Mesendoderm (in vitro differentiated cells): ENCODE results near the gene PIAS4.

ENCODE experiments used
- DNase-seq: peaks from one replicate; pipeline ENCODE4 v3.0.0; 2013
- H2AK5ac ChIP-seq: 2 replicates; pipeline ENCODE4 v1.6.1; 2013; ENCODE audit warnings: low read length, inconsistent platforms
- H2BK120ac ChIP-seq: 2 replicates; pipeline ENCODE4 v1.6.1; 2013; ENCODE audit warnings: low read depth, mild to moderate bottlenecking, low read length, moderate library complexity, mixed read lengths
- H2BK15ac ChIP-seq: replicated peaks from 2 replicates; pipeline ENCODE4 v1.6.1; 2013; ENCODE audit warnings: low read depth, mild to moderate bottlenecking, moderate library complexity
- H2BK5ac ChIP-seq: 2 replicates; pipeline ENCODE4 v1.6.1; 2013; ENCODE audit warnings: low read length, inconsistent platforms
- H3K18ac ChIP-seq: 2 replicates; pipeline ENCODE4 v1.6.1; 2013; ENCODE audit warnings: mild to moderate bottlenecking, low read length, mixed read lengths
- H3K23ac ChIP-seq: one replicate; pipeline ENCODE4 v1.6.1; 2013; ENCODE audit warnings: low read length
- H3K27ac ChIP-seq: 2 replicates; pipeline ENCODE4 v1.5.1; 2013; ENCODE audit warnings: low read depth, mild to moderate bottlenecking, inconsistent platforms, low read length, moderate library complexity
- H3K27me3 ChIP-seq: 2 replicates; pipeline ENCODE4 v1.6.1; 2013; ENCODE audit warnings: low read length, control low read depth, mild to moderate bottlenecking, inconsistent platforms; ENCODE audit not compliant: insufficient read depth, poor library complexity
- H3K36me3 ChIP-seq: 2 replicates; pipeline ENCODE4 v1.6.1; 2013; ENCODE audit warnings: low read length, inconsistent platforms; ENCODE audit not compliant: control insufficient read depth, insufficient read depth
- H3K4ac ChIP-seq: one replicate; pipeline ENCODE4 v1.6.1; 2013; ENCODE audit warnings: low read depth, mild to moderate bottlenecking, low read length, moderate library complexity
- H3K4me1 ChIP-seq: 2 replicates; pipeline ENCODE4 v1.6.1; 2013; ENCODE audit warnings: low read depth, low read length, inconsistent platforms; ENCODE audit not compliant: control insufficient read depth
- H3K4me2 ChIP-seq: 2 replicates; pipeline ENCODE4 v1.6.1; 2013; ENCODE audit warnings: low read length
- H3K4me3 ChIP-seq: 2 replicates; pipeline ENCODE4 v1.5.1; 2013; ENCODE audit warnings: mild to moderate bottlenecking, low read length
- H3K56ac ChIP-seq: one replicate; pipeline ENCODE4 v1.6.1; 2013; ENCODE audit warnings: low read length
- H3K79me1 ChIP-seq: 2 replicates; pipeline ENCODE4 v1.6.1; 2013; ENCODE audit warnings: low read length, inconsistent platforms
- H3K79me2 ChIP-seq: 2 replicates; pipeline ENCODE4 v1.6.1; 2013; ENCODE audit warnings: mild to moderate bottlenecking, low read length; ENCODE audit not compliant: control insufficient read depth, insufficient read depth
- H3K9ac ChIP-seq: 2 replicates; pipeline ENCODE4 v1.6.1; 2013; ENCODE audit warnings: low read length, inconsistent platforms
- H4K5ac ChIP-seq: one replicate; pipeline ENCODE4 v1.6.1; 2013; ENCODE audit warnings: low read length
- H4K8ac ChIP-seq: one replicate; pipeline ENCODE4 v1.6.1; 2013; ENCODE audit warnings: low read depth, mild to moderate bottlenecking, control low read depth, low read length, moderate library complexity
- WGBS: extraction: QIAGEN DNeasy Blood & Tissue Kit; methylation state at CpG from one replicate; pipeline ENCODE4 v1.1.7; 2013; ENCODE audit warnings: low lambda C conversion rate, missing lambda C conversion rate; ENCODE audit not compliant: insufficient coverage; ENCODE audit errors: extremely low coverage; 5-methylcytosine and 5-hydroxymethylcytosine counted together

The PIAS4 gene

DNA sequence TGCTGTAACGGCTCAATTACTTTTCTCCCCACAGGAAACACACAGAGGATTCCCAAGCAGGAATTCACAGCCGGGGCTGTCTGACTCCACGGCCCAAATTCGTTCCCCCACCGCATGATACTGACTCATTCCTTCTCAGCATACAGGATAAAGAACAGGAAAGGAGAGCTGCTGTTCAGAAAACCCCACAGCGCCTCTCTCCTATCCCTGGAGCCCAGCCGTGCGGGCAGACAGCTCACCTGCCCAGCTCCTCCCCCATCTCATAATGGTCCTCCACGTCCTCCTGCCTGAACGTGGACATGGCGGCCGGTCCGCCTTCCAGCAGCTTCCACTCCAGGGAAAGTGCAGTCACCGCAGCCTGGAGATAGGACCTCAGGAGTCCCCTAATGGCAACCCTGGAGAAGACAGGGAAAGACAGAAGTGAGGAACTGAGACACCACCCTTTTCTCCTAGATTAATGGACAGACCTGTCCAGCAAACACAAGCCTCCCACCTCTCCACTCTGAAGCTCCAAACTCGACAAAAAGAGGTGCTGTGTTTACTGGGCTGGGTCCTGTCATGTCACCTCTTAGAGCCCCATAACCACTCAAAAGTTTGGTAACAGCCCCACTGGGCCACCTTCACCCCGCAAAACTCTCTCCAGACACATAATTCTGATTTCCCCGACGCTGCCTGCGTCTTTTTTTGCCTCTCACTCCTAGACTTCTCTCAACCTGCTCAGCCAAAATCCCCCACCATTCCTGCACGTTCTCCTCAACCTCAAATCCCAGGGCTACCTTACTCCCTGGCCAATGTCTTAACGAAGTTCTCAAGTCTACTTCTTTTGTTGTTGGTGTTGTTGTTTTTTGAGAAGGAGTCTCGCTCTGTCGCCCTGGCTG, 37.9 kb upstream of the PIAS4 start:
- H3K23ac ChIP-seq = no peak overlapping the region
- H3K4me2 ChIP-seq = peak overlapping the region; percentile 99
- no peak overlapping the region for H2AK5ac ChIP-seq
- H2BK120ac ChIP-seq = no peak overlapping the region
- no peak overlapping the region for H2BK15ac ChIP-seq
- H3K4me1 ChIP-seq = peaks cover 4% of the 10 kb centered on the region
- H3K56ac ChIP-seq = peak overlapping the region; percentile 96
- H3K9ac ChIP-seq = peak overlapping the region; percentile 80
- peak overlapping the region; percentile 35 for H2BK5ac ChIP-seq
- no CpG with 5 or more reads among the region's 23 CpGs for WGBS
- no peak overlapping the region for H3K4ac ChIP-seq
- H3K36me3 ChIP-seq = peaks cover 5% of the 10 kb centered on the region
- peak overlapping the region; percentile 39 for H3K18ac ChIP-seq
- H4K8ac ChIP-seq = no peak overlapping the region
- H3K79me2 ChIP-seq = peaks cover 41% of the 10 kb centered on the region
- peaks cover 14% of the 10 kb centered on the region for H3K79me1 ChIP-seq
- H3K27me3 ChIP-seq = no peaks in the 10 kb centered on the region
- peak overlapping the region; percentile 75 for H3K4me3 ChIP-seq
- DNase-seq = peak; percentile 89
- peak overlapping the region; percentile 88 for H3K27ac ChIP-seq
- no peak overlapping the region for H4K5ac ChIP-seq

DNA sequence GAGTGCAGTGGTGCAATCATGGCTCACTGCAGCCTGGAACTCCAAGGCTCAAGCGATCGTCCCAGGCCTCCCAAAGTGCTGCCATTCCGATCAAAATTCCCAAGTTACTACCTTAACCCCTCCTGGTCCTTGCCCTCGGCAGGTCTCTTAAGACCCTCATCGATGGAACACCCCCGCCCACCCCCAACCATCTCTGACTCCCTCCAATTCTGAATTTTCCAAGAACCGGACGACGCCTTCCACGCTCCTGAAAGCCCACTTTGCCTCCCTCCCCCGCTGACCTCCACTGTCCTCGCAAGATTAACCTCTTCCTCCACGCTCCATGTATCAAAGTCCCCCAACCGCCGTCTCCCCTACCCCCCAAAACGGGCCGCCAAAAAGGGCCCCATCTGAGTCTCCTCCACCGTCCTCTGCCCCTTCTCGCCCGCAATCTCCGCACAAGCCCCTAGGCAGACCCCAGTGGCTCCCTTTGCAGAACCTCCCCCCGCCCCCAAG, 37.2 kb upstream of the PIAS4 start:
- Histone ChIP-seq H3K4me2 (peak overlapping the region; percentile 99), H2BK120ac (peak overlapping the region; percentile 23), H3K4me3 (peak overlapping the region; percentile 75), H3K9ac (peak overlapping the region; percentile 80), H4K8ac (no peak overlapping the region), H3K79me2 (peaks cover 41% of the 10 kb centered on the region), H3K36me3 (peaks cover 5% of the 10 kb centered on the region), H3K27ac (peak overlapping the region; percentile 67), H3K18ac (peak overlapping the region; percentile 92), H3K56ac (peak overlapping the region; percentile 96), H4K5ac (no peak overlapping the region), H3K27me3 (no peaks in the 10 kb centered on the region), H3K79me1 (peaks cover 14% of the 10 kb centered on the region), H3K4ac (peak overlapping the region; percentile 74), H2AK5ac (no peak overlapping the region), H3K4me1 (peaks cover 4% of the 10 kb centered on the region), H2BK15ac (no peak overlapping the region), H3K23ac (no peak overlapping the region), H2BK5ac (no peak overlapping the region)
- DNase-seq = no peak
- no CpG with 5 or more reads among the region's 22 CpGs for whole genome bisulfite sequencing

DNA sequence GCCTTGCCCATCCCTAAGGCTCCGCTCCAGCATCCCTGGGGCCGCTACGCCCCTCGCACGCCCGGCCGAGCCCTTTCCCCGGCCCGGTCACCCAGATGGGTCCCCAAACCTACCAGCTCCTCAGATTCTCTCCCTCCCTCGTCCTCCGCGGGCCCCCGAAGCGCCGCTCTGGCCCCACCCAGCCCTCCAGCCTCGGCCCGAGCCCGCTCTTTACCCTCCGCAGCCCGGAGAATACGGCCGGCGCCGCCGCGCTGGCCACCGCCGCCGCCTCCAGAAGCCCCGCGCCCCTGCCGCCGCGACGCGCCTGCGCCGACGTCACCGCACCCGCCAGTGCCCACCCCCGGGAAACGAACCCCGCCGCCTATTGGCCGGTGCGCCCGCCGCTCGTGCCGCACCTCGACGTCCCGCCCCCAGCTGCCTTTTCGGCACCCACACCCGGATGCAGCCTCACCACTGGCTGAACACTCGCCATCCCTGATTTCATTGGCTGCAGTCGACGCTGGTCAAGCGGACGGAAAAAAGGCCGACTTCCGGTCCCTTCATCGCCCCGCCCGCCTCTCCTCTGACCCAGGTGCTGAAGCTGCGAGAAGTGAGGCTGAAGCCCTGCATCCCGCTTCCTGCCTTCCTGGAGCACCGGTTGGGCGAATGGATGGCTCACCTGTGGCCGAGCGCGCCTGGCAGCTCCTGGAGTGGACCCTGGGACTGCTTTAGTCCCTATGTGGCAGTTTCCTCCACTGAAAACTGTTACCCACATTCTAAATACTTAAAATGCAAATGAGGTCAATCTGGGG, 36.5 kb upstream of the PIAS4 start, which contains the start of gene DAPK3:
Gene DAPK3 (minus strand): TSS at position 292 of the 791 bp plus-strand sequence. CDS start 1,364 bp downstream, outside the sequence.
- no peak within 1 kb of the TSS for H4K8ac ChIP-seq

DNA sequence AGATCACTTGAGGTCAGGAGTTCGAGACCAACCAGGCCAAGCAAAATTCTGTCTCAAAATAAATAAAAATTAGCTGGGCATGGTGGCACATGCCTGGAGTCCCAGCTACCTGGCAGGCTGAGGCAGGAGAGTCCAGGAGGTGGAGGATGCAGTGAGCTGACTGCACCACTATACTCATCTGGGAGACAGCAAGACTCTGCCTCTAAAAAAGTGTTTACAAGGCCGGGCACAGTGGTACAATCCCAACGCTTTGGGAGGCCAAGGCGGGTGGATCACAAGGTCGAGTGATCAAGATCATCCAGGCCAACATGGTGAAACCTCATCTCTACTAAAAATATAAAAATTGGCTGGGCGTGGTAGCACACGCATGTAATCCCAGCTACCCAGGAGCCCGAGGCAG, 32.4 kb upstream of the PIAS4 start:
- Histone ChIP-seq H3K79me2 (peaks cover 30% of the 10 kb centered on the region), H2BK15ac (no peak overlapping the region), H3K56ac (no peak overlapping the region), H3K27ac (no peak overlapping the region), H2BK5ac (no peak overlapping the region), H2BK120ac (no peak overlapping the region), H3K9ac (no peak overlapping the region), H3K18ac (no peak overlapping the region), H4K5ac (no peak overlapping the region), H3K23ac (no peak overlapping the region), H3K4me2 (no peak overlapping the region), H3K27me3 (no peaks in the 10 kb centered on the region), H2AK5ac (no peak overlapping the region), H3K36me3 (peaks cover 38% of the 10 kb centered on the region), H3K4ac (no peak overlapping the region), H3K79me1 (peaks cover 25% of the 10 kb centered on the region), H3K4me3 (no peak overlapping the region), H4K8ac (no peak overlapping the region), H3K4me1 (no peaks in the 10 kb centered on the region)
- no CpG with 5 or more reads among the region's 8 CpGs for WGBS
- DNase-seq = no peak

More for the DNA sequence above, 36.5 kb upstream of the PIAS4 start, which contains the start of gene DAPK3:
- peaks cover 14% of the 10 kb centered on the region for H3K79me1 ChIP-seq
- H3K23ac ChIP-seq = no peak within 1 kb of the TSS
- no peaks in the 10 kb centered on the region for H3K27me3 ChIP-seq
- peak within 1 kb of the TSS; percentile 74 for H3K4ac ChIP-seq
- peaks cover 35% of the 10 kb centered on the region for H3K79me2 ChIP-seq
- peak within 1 kb of the TSS; percentile 96 for H3K56ac ChIP-seq
- WGBS = no CpG with 5 or more reads among the region's 73 CpGs
- H2BK15ac ChIP-seq = no peak within 1 kb of the TSS
- no peak within 1 kb of the TSS for H2AK5ac ChIP-seq
- H3K4me2 ChIP-seq = peak within 1 kb of the TSS; percentile 99
- peaks cover 10% of the 10 kb centered on the region for H3K36me3 ChIP-seq
- peaks cover 4% of the 10 kb centered on the region for H3K4me1 ChIP-seq
- peak within 1 kb of the TSS; percentile 35 for H2BK5ac ChIP-seq
- no peak within 1 kb of the TSS for H4K5ac ChIP-seq
- H3K9ac ChIP-seq = peak within 1 kb of the TSS; percentile 80
- DNase-seq = peak; percentile 100
- peak within 1 kb of the TSS; percentile 92 for H3K18ac ChIP-seq
- peak within 1 kb of the TSS; percentile 88 for H3K27ac ChIP-seq
- peak within 1 kb of the TSS; percentile 23 for H2BK120ac ChIP-seq
- H3K4me3 ChIP-seq = peak within 1 kb of the TSS; percentile 75

DNA sequence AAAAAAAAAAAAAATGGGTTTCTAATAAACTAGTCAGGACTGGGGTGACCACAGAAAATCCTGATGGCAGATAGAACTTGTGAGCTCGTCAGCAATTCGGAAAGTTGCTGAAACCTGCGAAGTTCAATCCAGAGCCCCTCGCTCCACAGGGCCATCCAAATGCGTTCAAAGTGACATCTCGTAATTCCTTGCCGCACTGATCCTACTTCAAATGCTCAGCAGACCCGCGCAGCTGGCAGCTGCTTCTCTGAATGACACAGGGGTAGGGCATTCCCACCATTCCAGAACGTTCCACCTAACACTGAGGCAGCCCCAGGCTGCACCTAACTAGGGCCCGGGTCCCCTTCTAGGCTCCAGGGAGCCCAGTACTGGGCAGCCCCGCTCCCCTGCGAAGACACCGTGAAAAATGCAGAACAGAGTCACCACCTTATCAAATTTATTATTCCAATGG, 31.9 kb upstream of the PIAS4 start:
- H3K27ac ChIP-seq = no peak overlapping the region

More for the DNA sequence above, 31.9 kb upstream of the PIAS4 start:
- Histone ChIP-seq H2BK120ac (no peak overlapping the region), H2BK5ac (no peak overlapping the region), H4K8ac (no peak overlapping the region), H3K4me3 (no peak overlapping the region), H2BK15ac (no peak overlapping the region), H2AK5ac (no peak overlapping the region), H3K27me3 (no peaks in the 10 kb centered on the region), H3K18ac (no peak overlapping the region), H3K79me2 (peaks cover 30% of the 10 kb centered on the region), H3K36me3 (peaks cover 42% of the 10 kb centered on the region), H3K79me1 (peaks cover 28% of the 10 kb centered on the region), H3K4ac (no peak overlapping the region), H3K9ac (no peak overlapping the region), H3K4me2 (no peak overlapping the region), H3K23ac (no peak overlapping the region), H4K5ac (no peak overlapping the region), H3K56ac (no peak overlapping the region), H3K4me1 (no peaks in the 10 kb centered on the region)
- no CpG with 5 or more reads among the region's 14 CpGs for WGBS
- no peak for DNase-seq
